WTC11 (cell line): ENCODE measurements around the gene FKBP1A. TPM values are rescaled to one million over a fixed set of nuclear protein-coding genes. Genes with fewer than 3 reads are reported as not detected.

ENCODE experiments used
- ATAC-seq: fragments of 200-7000 bp; cut with Tn5 transposase; 2 replicates; pipeline ENCODE4 v1.10.0; 2021; ENCODE audit warnings: mild to moderate bottlenecking, moderate library complexity
- CTCF ChIA-PET: fragments of 300-600 bp; sonication (Branson Sonifier 250); formaldehyde crosslinking; loops from one replicate; lab custom pipeline; 2021; ENCODE audit warnings: antibody characterized with exemption; lab: Charles Lee
- POLR2A ChIA-PET: fragments of 350-600 bp; sonication (Branson Sonifier 250); formaldehyde crosslinking; loops from one replicate; lab custom pipeline; 2021; ENCODE audit warnings: antibody characterized with exemption; lab: Charles Lee
- DNase-seq: peaks from one replicate; pipeline ENCODE4 v3.0.0; 2021; ENCODE audit warnings: low spot score
- H3K27ac Mint-ChIP-seq: 2 replicates; pipeline ENCODE4 v1.8.0; 2021; ENCODE audit warnings: mixed read lengths
- H3K27me3 Mint-ChIP-seq: 2 replicates; pipeline ENCODE4 v1.8.0; 2021; ENCODE audit warnings: low read depth, mild to moderate bottlenecking, moderate library complexity, mixed read lengths
- H3K36me3 Mint-ChIP-seq: 2 replicates; pipeline ENCODE4 v1.8.0; 2021; ENCODE audit warnings: mixed read lengths
- H3K4me1 Mint-ChIP-seq: 2 replicates; pipeline ENCODE4 v1.8.0; 2022; ENCODE audit warnings: mixed read lengths
- H3K4me3 Mint-ChIP-seq: 2 replicates; pipeline ENCODE4 v1.8.0; 2021; ENCODE audit warnings: mild to moderate bottlenecking, moderate library complexity, mixed read lengths
- H3K9me3 Mint-ChIP-seq: 2 replicates; pipeline ENCODE4 v1.8.0; 2021; ENCODE audit warnings: mixed read lengths
- ATF2 ChIP-seq: sonication (generic); formaldehyde crosslinking; IDR thresholded peaks from 2 replicates; pipeline ENCODE4 v1.8.1; 2022; ENCODE audit warnings: low read depth, missing genetic modification reagents, borderline replicate concordance
- ESRRA ChIP-seq: sonication (generic); formaldehyde crosslinking; IDR thresholded peaks from 2 replicates; pipeline ENCODE4 v1.8.1; 2022; ENCODE audit warnings: mild to moderate bottlenecking, missing genetic modification reagents, borderline replicate concordance
- FOXK1 ChIP-seq: sonication (generic); formaldehyde crosslinking; IDR thresholded peaks from 2 replicates; pipeline ENCODE4 v1.8.0; 2022; ENCODE audit warnings: mild to moderate bottlenecking, moderate library complexity, missing genetic modification reagents
- GABPB1 ChIP-seq: sonication (generic); formaldehyde crosslinking; IDR thresholded peaks from 2 replicates; pipeline ENCODE4 v1.8.1; 2023; ENCODE audit warnings: mild to moderate bottlenecking, missing genetic modification reagents
- GRHL2 ChIP-seq: fragments of 250-450 bp; sonication (Bioruptor Pico); IDR thresholded peaks from 2 replicates; pipeline ENCODE4 v1.8.0; 2022; ENCODE audit warnings: mild to moderate bottlenecking, moderate library complexity; ENCODE audit not compliant: insufficient replicate concordance, severe bottlenecking
- IRF2 ChIP-seq: sonication (generic); formaldehyde crosslinking; IDR thresholded peaks from 2 replicates; pipeline ENCODE4 v1.8.0; 2022; ENCODE audit warnings: low read depth, missing genetic modification reagents, borderline replicate concordance
- JAZF1 ChIP-seq: fragments of 250-450 bp; sonication (Bioruptor Pico); IDR thresholded peaks from 2 replicates; pipeline ENCODE4 v1.9.0; 2021; ENCODE audit warnings: moderate library complexity, mild to moderate bottlenecking, inconsistent platforms
- OVOL2 ChIP-seq: fragments of 250-450 bp; sonication (Bioruptor Pico); IDR thresholded peaks from 2 replicates; pipeline ENCODE4 v1.9.0; 2021; ENCODE audit warnings: mild to moderate bottlenecking, borderline replicate concordance
- RELA ChIP-seq: sonication (generic); formaldehyde crosslinking; IDR thresholded peaks from 2 replicates; pipeline ENCODE4 v1.8.1; 2022; ENCODE audit warnings: missing genetic modification reagents, mild to moderate bottlenecking, borderline replicate concordance
- SMAD3 ChIP-seq: sonication (generic); formaldehyde crosslinking; IDR thresholded peaks from 2 replicates; pipeline ENCODE4 v1.8.0; 2022; ENCODE audit warnings: missing genetic modification reagents, mild to moderate bottlenecking, borderline replicate concordance
- SMAD4 ChIP-seq: sonication (generic); formaldehyde crosslinking; IDR thresholded peaks from 2 replicates; pipeline ENCODE4 v1.8.0; 2022; ENCODE audit warnings: mild to moderate bottlenecking, missing genetic modification reagents
- USF2 ChIP-seq: sonication (generic); formaldehyde crosslinking; IDR thresholded peaks from 2 replicates; pipeline ENCODE4 v1.8.1; 2023; ENCODE audit warnings: mild to moderate bottlenecking, missing genetic modification reagents, moderate library complexity
- ZSCAN18 ChIP-seq: fragments of 250-450 bp; sonication (Bioruptor Pico); IDR thresholded peaks from 2 replicates; pipeline ENCODE4 v2.1.2; 2022; ENCODE audit warnings: mild to moderate bottlenecking, moderate library complexity
- total RNA-seq: library from RNA; stranded (reverse); gene quantifications from 3 replicates; pipeline ENCODE4 v1.2.3, GENCODE V29; 2021
- TF ChIP-seq, protein P1 (sequence below): sonication (generic); formaldehyde crosslinking; IDR thresholded peaks from 2 replicates; pipeline ENCODE4 v1.8.0; 2022; ENCODE audit warnings: mild to moderate bottlenecking, missing genetic modification reagents
- TF ChIP-seq, protein P2 (sequence below): sonication (generic); formaldehyde crosslinking; IDR thresholded peaks from 2 replicates; pipeline ENCODE4 v1.8.1; 2023; ENCODE audit warnings: mild to moderate bottlenecking, missing genetic modification reagents, moderate library complexity
- TF ChIP-seq, protein P3 (sequence below): sonication (generic); formaldehyde crosslinking; IDR thresholded peaks from 2 replicates; pipeline ENCODE4 v1.8.0; 2022; ENCODE audit warnings: missing genetic modification reagents
- TF ChIP-seq, protein P4 (sequence below): sonication (generic); formaldehyde crosslinking; IDR thresholded peaks from 2 replicates; pipeline ENCODE4 v1.8.1; 2022; ENCODE audit warnings: mild to moderate bottlenecking, moderate library complexity, missing genetic modification reagents
- TF ChIP-seq, protein P5 (sequence below): fragments of 250-450 bp; sonication (Bioruptor Pico); IDR thresholded peaks from 2 replicates; pipeline ENCODE4 v1.8.0; 2021; ENCODE audit warnings: mild to moderate bottlenecking

The FKBP1A gene
- total RNA-seq, 1 experiment from 2014 or later = 218 TPM

DNA sequence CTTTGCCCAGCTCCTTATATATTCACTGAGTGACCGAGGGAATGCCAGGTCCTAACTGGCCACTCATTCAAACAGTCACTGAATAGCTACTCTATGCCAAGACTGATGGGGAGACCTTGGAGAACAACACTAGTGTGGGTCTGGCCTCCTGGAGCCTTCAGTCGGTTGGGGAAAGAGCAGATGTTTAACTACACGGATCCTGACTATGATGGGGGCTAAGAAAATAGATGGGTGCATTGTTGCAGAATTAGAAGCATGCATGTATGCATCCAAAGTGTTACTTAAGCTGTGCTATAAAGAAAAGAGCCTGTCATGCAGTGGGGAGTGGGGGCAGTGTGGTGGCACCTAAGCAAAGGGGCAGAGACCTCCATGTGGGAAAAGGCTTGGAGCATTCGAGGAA is 6.5 kb downstream of the FKBP1A start:
- no peak overlapping the region for H3K4me3 Mint-ChIP-seq
- ATAC-seq (no peak), DNase-seq (no peak)
- H3K27me3 Mint-ChIP-seq = no peaks in the 10 kb centered on the region
- CTCF ChIA-PET = no interaction called here
- TF ChIP-seq, protein P1, sequence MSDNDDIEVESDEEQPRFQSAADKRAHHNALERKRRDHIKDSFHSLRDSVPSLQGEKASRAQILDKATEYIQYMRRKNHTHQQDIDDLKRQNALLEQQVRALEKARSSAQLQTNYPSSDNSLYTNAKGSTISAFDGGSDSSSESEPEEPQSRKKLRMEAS (CRISPR knock-in tag) = no peak
- no peaks in the 10 kb centered on the region for H3K9me3 Mint-ChIP-seq
- H3K36me3 Mint-ChIP-seq = no peaks in the 10 kb centered on the region
- POLR2A ChIA-PET = no interaction called here
- no peak overlapping the region for H3K27ac Mint-ChIP-seq
- peaks cover 43% of the 10 kb centered on the region for H3K4me1 Mint-ChIP-seq

DNA sequence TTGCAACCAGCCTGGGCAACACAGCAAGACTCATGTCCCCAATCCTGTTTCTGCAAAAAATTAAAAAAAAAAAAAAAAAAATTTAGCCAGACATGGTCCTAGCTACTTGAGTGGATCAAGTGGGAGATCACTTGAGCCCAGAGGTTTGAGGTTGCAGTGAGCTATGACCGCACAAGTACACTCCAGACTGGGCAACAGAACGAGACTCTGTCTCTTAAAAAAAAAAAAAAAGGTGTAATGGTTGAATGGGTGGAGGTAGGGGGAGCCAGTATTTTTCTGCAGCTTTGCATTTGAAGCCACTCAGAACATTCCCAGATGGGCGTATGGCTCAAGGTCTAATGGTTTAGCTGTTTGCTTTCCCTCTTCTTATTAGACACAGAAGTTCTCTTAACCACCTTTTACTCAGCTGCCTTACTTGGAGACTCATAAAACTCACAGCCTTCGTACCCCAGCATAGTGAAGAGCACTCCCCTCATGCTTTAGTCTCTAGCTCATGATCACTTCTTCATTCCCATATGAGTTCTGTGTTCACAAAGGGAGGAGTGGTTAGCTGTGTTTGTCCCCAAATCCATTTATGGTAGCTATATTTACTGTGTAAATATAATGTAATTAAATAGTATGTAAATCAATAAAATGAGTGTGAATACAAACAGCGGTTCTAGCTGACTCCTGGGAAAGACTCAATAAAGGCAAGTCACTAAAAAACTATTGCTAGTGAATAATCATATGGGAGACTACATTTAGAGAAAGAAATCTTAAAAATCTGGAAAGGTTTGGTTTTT is 9.0 kb downstream of the FKBP1A start:
- no peak overlapping the region for H3K27ac Mint-ChIP-seq
- no peaks in the 10 kb centered on the region for H3K27me3 Mint-ChIP-seq
- H3K4me1 Mint-ChIP-seq = peaks cover 31% of the 10 kb centered on the region
- ChIA-PET POLR2A (no interaction called here), CTCF (interaction anchor here (0.6 to 1.9 kb wide), 8 partner anchors 8 to 237 kb away, joined by 3 to 9 read pairs (median 4); partner anchors contain the start of gene NSFL1C)
- no peaks in the 10 kb centered on the region for H3K9me3 Mint-ChIP-seq
- DNase-seq (no peak), ATAC-seq (no peak)
- no peak overlapping the region for H3K4me3 Mint-ChIP-seq
- TF ChIP-seq JAZF1 (no peak), GRHL2 (CRISPR knock-in tag) (no peak), ZSCAN18 (no peak), ATF2 (CRISPR knock-in tag) (no peak), SMAD4 (CRISPR knock-in tag) (no peak), IRF2 (CRISPR knock-in tag) (no peak), RELA (CRISPR knock-in tag) (no peak), SMAD3 (no peak), ESRRA (CRISPR knock-in tag) (no peak), OVOL2 (CRISPR knock-in tag) (no peak), USF2 (CRISPR knock-in tag) (no peak), GABPB1 (no peak), FOXK1 (no peak)
- TF ChIP-seq, protein P2, sequence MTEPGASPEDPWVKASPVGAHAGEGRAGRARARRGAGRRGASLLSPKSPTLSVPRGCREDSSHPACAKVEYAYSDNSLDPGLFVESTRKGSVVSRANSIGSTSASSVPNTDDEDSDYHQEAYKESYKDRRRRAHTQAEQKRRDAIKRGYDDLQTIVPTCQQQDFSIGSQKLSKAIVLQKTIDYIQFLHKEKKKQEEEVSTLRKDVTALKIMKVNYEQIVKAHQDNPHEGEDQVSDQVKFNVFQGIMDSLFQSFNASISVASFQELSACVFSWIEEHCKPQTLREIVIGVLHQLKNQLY (CRISPR knock-in tag) = no peak
- TF ChIP-seq, protein P3, sequence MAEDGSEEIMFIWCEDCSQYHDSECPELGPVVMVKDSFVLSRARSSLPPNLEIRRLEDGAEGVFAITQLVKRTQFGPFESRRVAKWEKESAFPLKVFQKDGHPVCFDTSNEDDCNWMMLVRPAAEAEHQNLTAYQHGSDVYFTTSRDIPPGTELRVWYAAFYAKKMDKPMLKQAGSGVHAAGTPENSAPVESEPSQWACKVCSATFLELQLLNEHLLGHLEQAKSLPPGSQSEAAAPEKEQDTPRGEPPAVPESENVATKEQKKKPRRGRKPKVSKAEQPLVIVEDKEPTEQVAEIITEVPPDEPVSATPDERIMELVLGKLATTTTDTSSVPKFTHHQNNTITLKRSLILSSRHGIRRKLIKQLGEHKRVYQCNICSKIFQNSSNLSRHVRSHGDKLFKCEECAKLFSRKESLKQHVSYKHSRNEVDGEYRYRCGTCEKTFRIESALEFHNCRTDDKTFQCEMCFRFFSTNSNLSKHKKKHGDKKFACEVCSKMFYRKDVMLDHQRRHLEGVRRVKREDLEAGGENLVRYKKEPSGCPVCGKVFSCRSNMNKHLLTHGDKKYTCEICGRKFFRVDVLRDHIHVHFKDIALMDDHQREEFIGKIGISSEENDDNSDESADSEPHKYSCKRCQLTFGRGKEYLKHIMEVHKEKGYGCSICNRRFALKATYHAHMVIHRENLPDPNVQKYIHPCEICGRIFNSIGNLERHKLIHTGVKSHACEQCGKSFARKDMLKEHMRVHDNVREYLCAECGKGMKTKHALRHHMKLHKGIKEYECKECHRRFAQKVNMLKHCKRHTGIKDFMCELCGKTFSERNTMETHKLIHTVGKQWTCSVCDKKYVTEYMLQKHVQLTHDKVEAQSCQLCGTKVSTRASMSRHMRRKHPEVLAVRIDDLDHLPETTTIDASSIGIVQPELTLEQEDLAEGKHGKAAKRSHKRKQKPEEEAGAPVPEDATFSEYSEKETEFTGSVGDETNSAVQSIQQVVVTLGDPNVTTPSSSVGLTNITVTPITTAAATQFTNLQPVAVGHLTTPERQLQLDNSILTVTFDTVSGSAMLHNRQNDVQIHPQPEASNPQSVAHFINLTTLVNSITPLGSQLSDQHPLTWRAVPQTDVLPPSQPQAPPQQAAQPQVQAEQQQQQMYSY = no peak
- TF ChIP-seq, protein P4, sequence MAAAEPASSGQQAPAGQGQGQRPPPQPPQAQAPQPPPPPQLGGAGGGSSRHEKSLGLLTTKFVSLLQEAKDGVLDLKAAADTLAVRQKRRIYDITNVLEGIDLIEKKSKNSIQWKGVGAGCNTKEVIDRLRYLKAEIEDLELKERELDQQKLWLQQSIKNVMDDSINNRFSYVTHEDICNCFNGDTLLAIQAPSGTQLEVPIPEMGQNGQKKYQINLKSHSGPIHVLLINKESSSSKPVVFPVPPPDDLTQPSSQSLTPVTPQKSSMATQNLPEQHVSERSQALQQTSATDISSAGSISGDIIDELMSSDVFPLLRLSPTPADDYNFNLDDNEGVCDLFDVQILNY (CRISPR knock-in tag) = no peak
- TF ChIP-seq, protein P5, sequence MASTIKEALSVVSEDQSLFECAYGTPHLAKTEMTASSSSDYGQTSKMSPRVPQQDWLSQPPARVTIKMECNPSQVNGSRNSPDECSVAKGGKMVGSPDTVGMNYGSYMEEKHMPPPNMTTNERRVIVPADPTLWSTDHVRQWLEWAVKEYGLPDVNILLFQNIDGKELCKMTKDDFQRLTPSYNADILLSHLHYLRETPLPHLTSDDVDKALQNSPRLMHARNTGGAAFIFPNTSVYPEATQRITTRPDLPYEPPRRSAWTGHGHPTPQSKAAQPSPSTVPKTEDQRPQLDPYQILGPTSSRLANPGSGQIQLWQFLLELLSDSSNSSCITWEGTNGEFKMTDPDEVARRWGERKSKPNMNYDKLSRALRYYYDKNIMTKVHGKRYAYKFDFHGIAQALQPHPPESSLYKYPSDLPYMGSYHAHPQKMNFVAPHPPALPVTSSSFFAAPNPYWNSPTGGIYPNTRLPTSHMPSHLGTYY (CRISPR knock-in tag) = no peak
- no peaks in the 10 kb centered on the region for H3K36me3 Mint-ChIP-seq
